Cardiac fibroblast (primary cell): ENCODE measurements around the gene SERTAD4.
A peak's percentile ranks its signal among the peaks of the same experiment; 100 is the strongest.

Experiments
- DNase-seq, 2 donors: peaks; one replicate each; pipeline versions ENCODE4 v3.0.0 to v3.0.0-alpha.2; 2010; ENCODE audit warnings: low read depth in 2 of 2
- H3K4me3 ChIP-seq, 2 donors: replicated peaks in 1 of 2; 1 replicate in 1 of 2; 2 replicates in 1 of 2; pipeline ENCODE4 v1.5.1; 2011; ENCODE audit warnings: low read depth in 2 of 2, low read length in 2 of 2, mild to moderate bottlenecking in 2 of 2, moderate library complexity in 1 of 2
- CTCF ChIP-seq: IDR thresholded peaks from one replicate; pipeline ENCODE4 v1.5.1; 2011; ENCODE audit warnings: low read depth, mild to moderate bottlenecking, low read length, inconsistent platforms

The SERTAD4 gene

GRCh38 chr1:210250665-210250997 is 18.0 kb downstream of the SERTAD4 start:
- peak in 1 of 2 donors; percentile 15 for DNase-seq
- no peak for TF ChIP-seq CTCF
- no peak overlapping the region for H3K4me3 ChIP-seq

GRCh38 chr1:210250998-210251679 is 18.5 kb downstream of the SERTAD4 start:
- H3K4me3 ChIP-seq: peak overlapping the region; percentile 31 to 44
- TF ChIP-seq CTCF: no peak
- peak; percentile 32 to 34 for DNase-seq

GRCh38 chr1:210251680-210252490 is 19.3 kb downstream of the SERTAD4 start:
- peak overlapping the region; percentile 31 to 44 for H3K4me3 ChIP-seq
- DNase-seq: no peak
- TF ChIP-seq CTCF: no peak

- TF ChIP-seq CTCF: no peak
- no peak overlapping the region for H3K4me3 ChIP-seq
- DNase-seq: peak in 1 of 2 donors; percentile 13
Observed at GRCh38 chr1:210252621-210253051, 20.0 kb downstream of the SERTAD4 start.

- no peak for DNase-seq
- no peak overlapping the region for H3K4me3 ChIP-seq
- no peak for TF ChIP-seq CTCF
Observed at GRCh38 chr1:210254298-210254697, 21.7 kb downstream of the SERTAD4 start.

GRCh38 chr1:210257698-210258529 is 25.3 kb downstream of the SERTAD4 start:
- no peak overlapping the region for H3K4me3 ChIP-seq
- no peak for TF ChIP-seq CTCF
- no peak for DNase-seq
